K562 (cell line): Measurements from ENCODE around the gene CCDC78. TPM values are rescaled to one million over a fixed set of nuclear protein-coding genes. Genes with fewer than 3 reads are reported as not detected.

Source experiments
- ATAC-seq: fragments of 200-7000 bp; cut with Tn5 transposase; 3 replicates; pipeline ENCODE4 v1.9.1; 2020; ENCODE audit warnings: moderate library complexity
- BruUV-seq: library from RNA; stranded (reverse); fragments of 400-500 nt; replicated peaks from 2 replicates; lab custom pipeline; 2021; lab: Mats Ljungman, UMichigan
- CTCF ChIA-PET: fragments of 300-600 bp; formaldehyde crosslinking; extraction: SDS; loops from one replicate; lab custom pipeline; 2021; ENCODE audit warnings: low intra/inter-chr PET ratio; lab: Yijun Ruan, JAX
- POLR2A ChIA-PET: fragments of 300-600, 350-650 bp; sonication (Branson Sonifier 250); formaldehyde crosslinking; extraction: SDS; loops from one replicate; lab custom pipeline; 2021; ENCODE audit warnings: antibody characterized with exemption, inconsistent platforms; lab: Yijun Ruan, JAX
- DNase-seq, 4 experiments: peaks; one replicate each; pipeline versions ENCODE4 v3.0.0 to v3.0.0-alpha.2; 2011 to 2018; ENCODE audit warnings: low spot score in 3 of 4, mixed read lengths in 3 of 4; ENCODE audit errors: extremely low read depth in 1 of 4
- FAIRE-seq: peaks from 2 replicates; lab custom pipeline; 2011; peaks lifted over from hg19 to GRCh38; lab: Jason Lieb, UNC
- H2AFZ ChIP-seq: 2 replicates; pipeline ENCODE4 v1.6.0; 2011; ENCODE audit warnings: low read depth, low read length, control low read depth, inconsistent platforms
- H3K27ac ChIP-seq: fragments of 200-600 bp; 3 replicates; pipeline ENCODE4 v1.8.0; 2011; ENCODE audit warnings: low read depth, mild to moderate bottlenecking, control low read depth, inconsistent platforms, low read length, moderate library complexity, mixed read lengths; ENCODE audit errors: extremely low read depth
- H3K27me3 ChIP-seq, 2 experiments: fragments of 300-600 bp in 1 of 2; 2 replicates in 1 of 2; 3 replicates in 1 of 2; pipeline versions ENCODE4 v1.6.0 to v1.8.0; 2011; ENCODE audit warnings: inconsistent platforms in 2 of 2, low read length in 2 of 2, mild to moderate bottlenecking in 1 of 2, mixed read lengths in 1 of 2, moderate library complexity in 1 of 2; ENCODE audit not compliant: control insufficient read depth in 2 of 2, insufficient read depth in 2 of 2
- H3K36me3 ChIP-seq: fragments of 300-600 bp; 3 replicates; pipeline ENCODE4 v1.8.0; 2011; ENCODE audit warnings: mild to moderate bottlenecking, low read length, inconsistent platforms; ENCODE audit not compliant: control insufficient read depth, insufficient read depth
- H3K4me1 ChIP-seq, 2 experiments: fragments of 200-600 bp in 1 of 2; replicated peaks in 1 of 2; 2 replicates in 1 of 2; 3 replicates in 1 of 2; pipeline versions ENCODE4 v1.5.1 to v1.8.0; 2011; ENCODE audit warnings: inconsistent platforms in 2 of 2, low read length in 2 of 2, mild to moderate bottlenecking in 1 of 2, mixed read lengths in 1 of 2, moderate library complexity in 1 of 2; ENCODE audit not compliant: control insufficient read depth in 2 of 2, insufficient read depth in 2 of 2
- H3K4me2 ChIP-seq: 2 replicates; pipeline ENCODE4 v1.6.1; 2011; ENCODE audit warnings: low read length, control low read depth, inconsistent platforms, mixed read lengths; ENCODE audit not compliant: insufficient read depth
- H3K4me3 ChIP-seq: fragments of 200-600 bp; sonication (generic), shearing (Covaris generic); 2 replicates; pipeline ENCODE4 v1.5.1; 2016; ENCODE audit warnings: control low read depth, inconsistent platforms
- H3K79me2 ChIP-seq: fragments of 200-600 bp; 3 replicates; pipeline ENCODE4 v1.8.0; 2011; ENCODE audit warnings: low read length, inconsistent platforms; ENCODE audit not compliant: control insufficient read depth, insufficient read depth
- H3K9ac ChIP-seq, 2 experiments: 2 replicates each; pipeline versions ENCODE4 v1.6.0 to v1.6.1; 2011; ENCODE audit warnings: low read depth in 2 of 2, low read length in 2 of 2, control low read depth in 1 of 2, inconsistent platforms in 1 of 2, mild to moderate bottlenecking in 1 of 2, mixed read lengths in 1 of 2; ENCODE audit not compliant: insufficient read depth in 1 of 2
- H3K9me1 ChIP-seq: one replicate; pipeline ENCODE4 v1.6.0; 2011; ENCODE audit warnings: inconsistent platforms, mild to moderate bottlenecking, low read length, moderate library complexity; ENCODE audit not compliant: control insufficient read depth, insufficient read depth
- H3K9me3 ChIP-seq: replicated peaks from 2 replicates; pipeline ENCODE4 v1.5.1; 2011; ENCODE audit warnings: low read depth, low read length, inconsistent platforms; ENCODE audit not compliant: control insufficient read depth, insufficient read depth
- H4K20me1 ChIP-seq: replicated peaks from 2 replicates; pipeline ENCODE4 v1.6.1; 2011; ENCODE audit warnings: low read length, inconsistent platforms, mixed read lengths; ENCODE audit not compliant: control insufficient read depth, insufficient read depth
- NFIC ChIP-seq: fragments of 450-650 bp; IDR thresholded peaks from 2 replicates; pipeline ENCODE4 v1.6.1; 2017; ENCODE audit warnings: mild to moderate bottlenecking, inconsistent platforms
- RBM34 ChIP-seq: fragments of 200-400 bp; formaldehyde crosslinking; IDR thresholded peaks from 2 replicates; pipeline ENCODE4 v1.6.1; 2018; ENCODE audit warnings: low read length, borderline replicate concordance; ENCODE audit not compliant: insufficient read depth
- WGBS: fragments of 100-300 bp; shearing (Covaris generic); methylation state at CpG from one replicate; pipeline ENCODE4 v1.1.6; 2016; ENCODE audit warnings: low coverage, mixed read lengths; ENCODE audit not compliant: insufficient coverage; ENCODE audit errors: missing lambda C conversion rate; 5-methylcytosine and 5-hydroxymethylcytosine counted together
- in situ Hi-C: fragments of 300-500 bp; cut with MboI; formaldehyde crosslinking; loops from 4 replicates; pipeline ENCODE4 v1.15.0; 2018; ENCODE audit warnings: inconsistent platforms, mixed read lengths
- intact Hi-C: fragments of 100-400 bp; cut with micrococcal nuclease; formaldehyde crosslinking; loops from 2 replicates; pipeline ENCODE4 v1.14.2; 2022
- polyA plus RNA-seq, 8 experiments: library from polyadenylated mRNA; depleted of rRNA in 4 of 8; stranded (reverse) in 5 of 8; unstranded in 3 of 8; fragments of >200 nt; fragmentation: Nextera tagmentation in 2 of 8; fragmentation: Illumina TruSeq in 1 of 8; extraction: Ambion mirVana in 2 of 8; extraction: Trizol in 1 of 8; gene quantifications; 2 replicates each; pipeline versions ENCODE4 v1.2.1 to v1.2.3, GENCODE V29; 2011 to 2014; ENCODE audit warnings: inconsistent platforms in 1 of 8, missing spikeins in 1 of 8
- total RNA-seq, 7 experiments: library from RNA; depleted of rRNA in 6 of 7; stranded (reverse); fragments of >200 nt in 6 of 7; fragmentation: Illumina TruSeq in 2 of 7; extraction: Trizol in 2 of 7; gene quantifications; 2 replicates each; pipeline versions ENCODE4 v1.2.1 to v1.2.3, GENCODE V29; 2011 to 2021; ENCODE audit warnings: low replicate concordance in 1 of 7

CCDC78 gene
- total and polyA plus RNA-seq, 9 of the 15 experiments (the other 6 are each of a cell fraction or from before 2014, with no cell fraction given): 0.24 to 17.7 (median 2.9) TPM

DNA sequence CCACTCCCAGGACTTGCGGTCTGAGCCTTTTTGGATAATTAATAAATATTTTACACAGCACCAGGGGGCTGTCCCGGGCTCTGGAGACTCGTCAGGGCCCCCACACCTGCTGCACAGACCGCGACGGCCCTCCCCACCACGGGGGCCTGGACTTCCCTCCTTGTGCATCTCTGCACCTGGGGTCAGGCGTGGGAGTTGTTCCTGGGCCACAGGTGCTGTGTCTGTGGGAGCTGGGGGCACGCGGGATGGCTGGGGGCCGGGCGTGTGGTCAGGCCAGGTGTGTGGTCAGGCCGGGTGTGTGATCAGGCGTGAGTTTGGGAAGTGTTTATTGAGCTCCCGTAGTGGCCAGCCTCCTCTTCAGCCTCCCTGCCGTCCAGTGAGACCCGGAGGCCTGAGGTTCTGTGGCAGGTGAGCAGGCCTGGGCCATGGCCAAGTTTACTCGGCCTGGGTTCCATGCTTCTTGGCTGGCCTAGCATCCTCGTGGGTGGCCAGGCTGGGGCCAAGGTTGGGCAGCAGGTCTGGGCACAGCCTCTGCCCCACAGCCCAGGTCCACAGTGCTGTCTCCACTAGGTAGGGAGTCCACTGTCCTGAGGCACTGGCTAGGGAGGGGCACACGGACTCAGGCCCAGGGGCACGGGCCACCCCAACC lies 47.9 kb downstream of the CCDC78 start:
- H3K9ac ChIP-seq: peak overlapping the region; percentile 84 to 93; a peak in 3 of 4 replicates
- peak overlapping the region; percentile 98; the same call in 1 of the 2 replicates for H3K4me2 ChIP-seq
- H3K36me3 ChIP-seq: peaks cover 43% of the 10 kb centered on the region
- H3K27ac ChIP-seq: peak overlapping the region; percentile 82; the same call in 1 of the 3 replicates
- WGBS: 72% methylated on average over 20 of the region's 21 CpGs
- H3K9me1 ChIP-seq: peaks cover 11% of the 10 kb centered on the region
- CTCF ChIA-PET: no interaction called here
- peaks cover 37% of the 10 kb centered on the region for H3K79me2 ChIP-seq
- H3K9me3 ChIP-seq: no peaks in the 10 kb centered on the region
- peaks cover 20% of the 10 kb centered on the region for H4K20me1 ChIP-seq
- ATAC-seq (no peak), DNase-seq (no peak)
- H3K27me3 ChIP-seq: no peaks in the 10 kb centered on the region
- no peak overlapping the region for H2AFZ ChIP-seq
- intact Hi-C loops (loop anchor here (5.0 kb wide), 1 partner anchor 41 kb away; the partner anchor contains the start of gene METTL26), in situ Hi-C loops (loop anchor here (10.0 kb wide), 1 partner anchor 284 kb away; the partner anchor contains the start of gene NME4)
- H3K4me1 ChIP-seq: peaks cover 43 to 98% of the 10 kb centered on the region in 2 experiments
- no TSS peak for BruUV-seq
- TF ChIP-seq RBM34: no peak
- TF ChIP-seq NFIC: 0 out of 2 replicates have a peak, but pooled peaks have one; percentile 9
- TF ChIP-seq, all 486 proteins: peak for 1
- POLR2A ChIA-PET: interaction anchor here (0.6 to 1.5 kb wide), 5 partner anchors 10 to 401 kb away, joined by 3 read pairs; no protein-coding TSS in a partner anchor
- FAIRE-seq: no peak
- 0 out of 2 replicates have a peak overlapping the region, but pooled peaks have one; percentile 64 for H3K4me3 ChIP-seq
